Nephron progenitor cell (in vitro differentiated cells): ENCODE measurements around the gene SLC35A5.
A peak's percentile ranks its signal among the peaks of the same experiment; 100 is the strongest.

ENCODE experiments used
- DNase-seq: peaks from one replicate; pipeline ENCODE4 v3.0.0; 2021
- H3K27ac Mint-ChIP-seq: 2 replicates; pipeline ENCODE4 v1.8.0; 2021; ENCODE audit warnings: mild to moderate bottlenecking, moderate library complexity, mixed read lengths
- H3K27me3 Mint-ChIP-seq: 2 replicates; pipeline ENCODE4 v1.8.0; 2021; ENCODE audit warnings: mild to moderate bottlenecking, low read depth, mixed read lengths; ENCODE audit not compliant: poor library complexity
- H3K36me3 Mint-ChIP-seq: 2 replicates; pipeline ENCODE4 v1.8.0; 2021; ENCODE audit warnings: low read depth, mixed read lengths
- H3K4me1 Mint-ChIP-seq: 2 replicates; pipeline ENCODE4 v1.8.0; 2021; ENCODE audit warnings: mixed read lengths
- H3K4me3 Mint-ChIP-seq: 2 replicates; pipeline ENCODE4 v1.8.0; 2021; ENCODE audit warnings: mild to moderate bottlenecking, moderate library complexity, mixed read lengths
- H3K9me3 Mint-ChIP-seq: 2 replicates; pipeline ENCODE4 v1.8.0; 2021; ENCODE audit warnings: mild to moderate bottlenecking, moderate library complexity, mixed read lengths
- TF ChIP-seq, protein P1 (sequence below): fragments of 200-600 bp; sonication (generic); IDR thresholded peaks from 2 replicates; pipeline ENCODE4 v1.5.0; 2021; ENCODE audit warnings: antibody characterized with exemption

SLC35A5 gene

DNA sequence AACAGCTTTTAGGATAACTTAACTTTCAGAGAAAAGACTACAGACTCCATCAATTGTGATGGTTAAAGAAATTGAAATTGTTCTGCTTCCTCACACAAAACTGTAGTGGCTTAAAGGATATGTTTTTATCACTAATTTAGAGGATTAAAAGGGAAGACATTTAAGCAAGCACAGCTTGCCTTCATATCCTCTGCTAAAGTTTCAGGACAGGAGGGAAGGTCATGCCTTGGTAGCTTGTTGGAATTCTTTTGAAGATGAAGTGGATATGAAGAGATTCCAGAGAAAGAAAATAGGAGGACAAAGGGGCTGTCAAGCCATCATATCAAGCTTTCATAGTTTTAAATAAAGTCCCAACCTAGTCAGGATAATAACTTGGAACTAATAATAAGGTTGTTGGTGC is 46.0 kb downstream of the SLC35A5 start:
- Mint-ChIP-seq H3K4me3 (no peak overlapping the region), H3K9me3 (no peaks in the 10 kb centered on the region), H3K36me3 (peaks cover 63% of the 10 kb centered on the region), H3K27ac (peak overlapping the region; percentile 36), H3K4me1 (peaks cover 13% of the 10 kb centered on the region), H3K27me3 (no peaks in the 10 kb centered on the region)
- TF ChIP-seq, protein P1, sequence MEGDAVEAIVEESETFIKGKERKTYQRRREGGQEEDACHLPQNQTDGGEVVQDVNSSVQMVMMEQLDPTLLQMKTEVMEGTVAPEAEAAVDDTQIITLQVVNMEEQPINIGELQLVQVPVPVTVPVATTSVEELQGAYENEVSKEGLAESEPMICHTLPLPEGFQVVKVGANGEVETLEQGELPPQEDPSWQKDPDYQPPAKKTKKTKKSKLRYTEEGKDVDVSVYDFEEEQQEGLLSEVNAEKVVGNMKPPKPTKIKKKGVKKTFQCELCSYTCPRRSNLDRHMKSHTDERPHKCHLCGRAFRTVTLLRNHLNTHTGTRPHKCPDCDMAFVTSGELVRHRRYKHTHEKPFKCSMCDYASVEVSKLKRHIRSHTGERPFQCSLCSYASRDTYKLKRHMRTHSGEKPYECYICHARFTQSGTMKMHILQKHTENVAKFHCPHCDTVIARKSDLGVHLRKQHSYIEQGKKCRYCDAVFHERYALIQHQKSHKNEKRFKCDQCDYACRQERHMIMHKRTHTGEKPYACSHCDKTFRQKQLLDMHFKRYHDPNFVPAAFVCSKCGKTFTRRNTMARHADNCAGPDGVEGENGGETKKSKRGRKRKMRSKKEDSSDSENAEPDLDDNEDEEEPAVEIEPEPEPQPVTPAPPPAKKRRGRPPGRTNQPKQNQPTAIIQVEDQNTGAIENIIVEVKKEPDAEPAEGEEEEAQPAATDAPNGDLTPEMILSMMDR: no peak
- DNase-seq: no peak

DNA sequence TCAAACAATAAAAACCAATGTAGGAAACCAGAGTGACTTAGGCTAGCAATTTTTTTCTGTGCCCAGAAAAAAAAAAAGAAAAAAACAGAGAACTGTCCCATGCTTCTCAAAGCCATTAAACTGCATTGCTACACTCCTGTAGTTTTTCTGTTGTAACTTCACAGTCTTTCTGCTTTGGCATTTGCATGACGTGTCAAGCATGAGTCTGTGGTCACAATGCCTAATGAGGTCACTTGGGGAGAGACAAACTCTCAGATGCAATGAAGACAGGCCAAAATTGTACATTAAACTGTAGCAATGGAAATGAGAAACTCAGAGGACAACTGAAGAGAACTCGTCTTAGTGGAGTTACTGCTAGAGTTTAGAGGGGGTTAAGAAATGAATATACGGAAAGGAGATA is 48.3 kb downstream of the SLC35A5 start:
- Mint-ChIP-seq H3K4me1 (peaks cover 13% of the 10 kb centered on the region), H3K4me3 (no peak overlapping the region)

DNA sequence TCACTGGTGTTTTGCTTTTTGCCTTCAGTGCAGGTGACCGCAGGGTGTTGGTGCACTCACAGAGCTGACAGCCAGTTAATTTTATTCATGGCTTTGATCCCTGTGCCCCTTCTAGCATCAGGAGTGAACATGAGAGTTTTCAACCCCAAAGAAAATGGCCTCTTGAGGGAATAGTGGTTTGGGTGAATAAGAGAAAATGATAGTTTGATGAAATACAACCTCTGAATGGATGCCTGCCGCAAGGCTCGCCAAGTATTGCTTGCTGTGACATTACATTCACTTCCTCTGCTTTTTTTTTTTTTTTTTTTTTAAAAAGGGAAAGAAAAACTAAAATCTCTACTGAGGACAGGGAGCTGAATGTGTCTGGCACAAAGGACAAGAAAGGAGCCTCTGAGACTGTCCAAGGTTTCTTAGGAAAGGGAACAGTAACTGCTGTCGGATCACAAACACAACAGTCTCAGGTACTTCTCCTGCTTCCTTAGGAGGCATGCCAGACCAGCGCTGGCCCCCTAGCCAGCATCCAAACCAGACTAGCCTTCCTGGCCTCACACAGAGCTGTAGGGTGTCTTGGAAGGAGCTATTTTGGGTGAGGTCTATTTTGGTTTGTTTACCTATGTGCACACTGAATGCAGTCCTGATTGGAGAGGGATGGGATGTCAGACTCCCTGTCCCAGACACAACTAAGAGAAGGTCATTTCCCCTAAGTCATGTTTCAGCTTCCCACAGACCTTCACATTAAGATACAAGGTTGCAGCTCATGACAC is 50.1 kb downstream of the SLC35A5 start:
- Mint-ChIP-seq H3K36me3 (peaks cover 70% of the 10 kb centered on the region), H3K4me1 (peaks cover 26% of the 10 kb centered on the region), H3K27me3 (no peaks in the 10 kb centered on the region), H3K9me3 (no peaks in the 10 kb centered on the region), H3K27ac (peak overlapping the region; percentile 86), H3K4me3 (no peak overlapping the region)
- TF ChIP-seq, protein P1: no peak
- DNase-seq: no peak

More for the DNA sequence above, 48.3 kb downstream of the SLC35A5 start:
- Mint-ChIP-seq H3K36me3 (peaks cover 66% of the 10 kb centered on the region), H3K27ac (peak overlapping the region; percentile 3), H3K27me3 (no peaks in the 10 kb centered on the region), H3K9me3 (no peaks in the 10 kb centered on the region)
- DNase-seq: no peak
- TF ChIP-seq, protein P1: no peak

- TF ChIP-seq, protein P1: no peak
- no peaks in the 10 kb centered on the region for H3K9me3 Mint-ChIP-seq
- peak overlapping the region; percentile 88 for H3K27ac Mint-ChIP-seq
- DNase-seq: no peak
- H3K36me3 Mint-ChIP-seq: peaks cover 75% of the 10 kb centered on the region
- no peaks in the 10 kb centered on the region for H3K27me3 Mint-ChIP-seq
- no peak overlapping the region for H3K4me3 Mint-ChIP-seq
- peaks cover 19% of the 10 kb centered on the region for H3K4me1 Mint-ChIP-seq
Measured at GRCh38 chr3:112615989-112616731, 54.3 kb downstream of the SLC35A5 start.

- no peaks in the 10 kb centered on the region for H3K27me3 Mint-ChIP-seq
- peaks cover 83% of the 10 kb centered on the region for H3K36me3 Mint-ChIP-seq
- H3K4me3 Mint-ChIP-seq: no peak overlapping the region
- H3K9me3 Mint-ChIP-seq: no peaks in the 10 kb centered on the region
- DNase-seq: no peak
- peaks cover 19% of the 10 kb centered on the region for H3K4me1 Mint-ChIP-seq
- TF ChIP-seq, protein P1: no peak
- peak overlapping the region; percentile 62 for H3K27ac Mint-ChIP-seq
Measured at GRCh38 chr3:112617285-112617684, 55.4 kb downstream of the SLC35A5 start.
